Measurements from ENCODE around the gene MYCBPAP.

The MYCBPAP gene

DNA sequence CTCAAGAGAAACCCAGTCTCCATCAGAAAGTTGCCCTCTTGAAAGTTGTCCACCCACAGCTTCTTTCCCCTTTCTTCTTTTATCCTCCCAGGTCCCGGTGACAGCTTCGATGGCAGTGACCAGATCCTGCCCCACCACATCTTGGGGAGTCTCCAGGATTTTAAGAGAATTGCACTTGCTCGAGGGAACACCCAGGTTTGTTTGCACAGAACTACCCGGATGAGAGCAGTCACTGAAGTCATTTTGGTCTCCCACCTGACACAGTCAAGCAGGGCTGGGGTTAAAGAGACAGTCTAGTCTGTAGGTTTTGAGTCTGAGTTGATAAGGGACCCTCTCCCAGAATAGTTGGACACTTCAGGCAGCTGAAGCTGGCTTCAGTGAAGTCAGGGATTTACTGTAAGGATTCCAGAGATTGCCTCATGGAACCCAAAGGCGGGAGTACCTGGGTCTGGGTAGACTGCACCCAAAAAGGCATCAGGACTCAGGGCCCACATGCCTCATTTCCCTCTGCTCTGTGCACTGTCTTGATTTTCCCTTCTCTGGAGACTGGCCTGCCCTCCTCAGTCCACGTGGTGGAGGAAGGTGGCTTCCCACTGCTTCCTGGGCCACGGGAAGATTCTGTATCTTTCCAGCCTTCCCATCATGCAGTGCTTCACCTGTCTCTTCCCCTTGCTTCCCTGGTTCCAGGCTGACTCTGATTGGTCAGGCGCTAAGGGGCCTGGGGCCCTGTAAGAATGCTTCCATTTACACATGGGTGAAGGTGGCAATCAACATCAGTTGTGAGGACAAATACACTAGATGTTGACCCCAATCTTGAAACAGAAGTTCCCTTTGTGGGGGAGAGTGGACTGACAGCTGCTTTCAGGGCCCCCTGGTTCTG is 9.5 kb downstream of the MYCBPAP start:
- DNase-seq (ENCODE audit: low read depth in 3 of 3), result no peak

DNA sequence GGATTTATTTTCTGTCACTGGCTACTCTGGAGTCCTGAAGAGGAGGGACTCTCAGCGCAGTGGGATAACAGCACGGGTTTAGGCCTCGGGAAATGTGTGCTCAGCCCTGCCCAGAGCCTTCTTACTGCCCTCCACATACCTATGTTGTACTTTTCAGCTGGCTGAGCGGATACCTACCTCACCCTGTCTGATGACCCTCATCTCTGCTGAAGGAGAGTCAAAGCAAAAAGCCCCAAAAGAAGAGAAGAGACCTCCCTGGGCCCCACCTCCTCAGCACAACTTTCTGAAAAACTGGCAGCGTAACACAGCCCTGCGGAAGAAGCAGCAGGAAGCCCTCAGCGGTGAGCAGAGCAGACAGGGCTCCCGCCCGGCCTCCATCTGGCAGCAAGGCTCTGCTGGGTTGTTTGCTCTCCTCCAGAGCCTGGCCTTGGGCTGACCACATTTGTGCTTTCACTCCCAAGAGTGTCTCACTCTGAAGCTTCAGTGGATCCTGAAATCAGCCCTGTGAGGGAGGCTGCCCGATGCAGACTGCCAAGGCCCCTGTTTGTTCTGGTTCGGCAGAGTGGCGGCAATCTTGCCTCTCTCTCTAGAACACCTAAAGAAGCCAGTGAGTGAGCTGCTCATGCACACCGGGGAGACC is 10.3 kb downstream of the MYCBPAP start:
- no peak for DNase-seq (ENCODE audit: low read depth in 3 of 3)

DNA sequence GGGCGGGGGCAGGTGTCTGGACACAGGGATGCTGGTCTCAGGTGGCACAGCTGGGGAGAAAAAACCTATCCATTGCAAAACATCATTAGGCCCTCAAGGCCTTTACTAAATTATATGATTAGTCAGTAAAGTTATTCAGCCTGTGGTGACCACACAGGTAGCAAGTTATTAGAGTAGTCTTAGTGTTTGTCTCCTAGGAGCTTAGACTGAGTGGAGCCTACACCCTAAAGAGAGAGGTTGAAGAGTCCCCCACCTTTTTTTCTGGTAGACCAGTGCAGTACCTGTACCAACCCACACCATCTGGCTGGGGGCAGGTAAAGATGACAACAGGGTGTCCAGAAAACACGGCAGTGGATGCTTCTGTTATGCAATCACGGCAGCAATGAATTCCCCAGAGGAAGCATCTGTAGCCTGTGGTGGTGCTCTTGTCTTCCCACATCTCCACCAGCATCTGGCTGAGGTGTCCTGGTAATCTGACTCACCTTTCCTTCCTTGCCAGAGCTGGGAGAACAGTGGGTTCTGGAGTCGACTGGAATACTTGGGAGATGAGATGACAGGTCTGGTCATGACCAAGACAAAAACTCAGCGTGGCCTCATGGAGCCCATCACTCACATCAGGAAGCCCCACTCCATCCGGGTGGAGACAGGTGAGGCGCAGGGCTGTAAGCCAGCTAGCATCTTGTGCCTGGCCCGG is 11.0 kb downstream of the MYCBPAP start:
- no peak for DNase-seq (ENCODE audit: low read depth in 3 of 3)

DNA sequence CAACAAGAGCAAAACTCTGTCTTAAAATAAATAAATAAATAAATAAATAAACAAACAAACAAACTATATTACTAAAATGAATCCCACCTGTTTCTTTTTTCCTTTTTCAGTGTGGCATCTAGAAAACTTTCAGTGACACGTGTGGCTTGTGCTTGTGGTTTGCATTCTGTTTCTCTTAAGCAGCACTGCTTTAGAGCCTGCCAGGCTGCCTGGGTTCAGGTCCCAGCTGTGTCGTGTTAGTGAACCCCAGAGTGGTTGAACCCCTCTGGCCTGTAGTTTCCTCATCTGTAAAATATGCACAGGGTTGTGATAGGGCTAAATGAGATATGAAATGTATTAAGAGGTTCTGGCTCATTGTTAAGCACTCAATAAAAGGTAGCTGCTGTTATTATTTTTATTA is 12.2 kb downstream of the MYCBPAP start:
- no peak for DNase-seq (ENCODE audit: low read depth in 3 of 3)

DNA sequence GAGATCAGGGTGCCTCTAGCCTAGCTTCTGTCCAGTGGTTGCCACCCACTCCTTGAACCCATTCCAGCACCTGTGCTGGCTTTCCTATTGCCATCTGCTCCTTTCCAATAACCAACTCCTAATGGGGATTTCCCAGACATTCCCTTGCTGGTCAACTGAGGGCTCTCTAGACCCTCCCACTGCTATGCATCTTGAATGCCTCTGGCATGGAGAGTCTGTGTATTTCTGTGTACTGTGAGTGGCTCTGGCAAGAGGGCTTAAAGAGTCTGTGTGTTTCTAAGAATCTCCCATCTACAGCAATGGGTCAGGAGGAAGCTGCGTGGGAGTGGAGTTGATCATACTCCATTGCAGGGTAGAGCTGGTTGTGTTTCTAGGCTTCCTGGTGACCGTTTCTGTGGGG is 13.3 kb downstream of the MYCBPAP start:
- DNase-seq (ENCODE audit: low read depth in 3 of 3), result no peak

DNA sequence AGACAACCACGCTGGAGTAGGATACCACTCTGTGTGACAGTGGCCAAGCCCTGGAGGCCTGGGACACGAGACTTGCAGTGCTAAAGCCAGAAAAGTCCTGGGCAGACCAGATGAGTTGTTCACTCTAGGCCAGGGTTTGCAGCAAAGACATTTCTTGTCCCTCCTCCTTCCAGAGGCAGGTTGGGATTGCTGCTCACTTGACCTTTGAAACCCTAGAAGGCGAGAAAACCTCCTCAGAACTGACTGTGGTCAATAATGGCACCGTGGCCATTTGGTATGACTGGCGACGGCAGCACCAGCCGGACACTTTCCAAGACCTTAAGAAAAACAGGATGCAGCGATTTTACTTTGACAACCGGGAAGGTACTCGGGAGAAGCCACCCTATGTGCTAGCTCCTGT is 14.5 kb downstream of the MYCBPAP start:
- no peak for DNase-seq (ENCODE audit: low read depth in 3 of 3)

DNA sequence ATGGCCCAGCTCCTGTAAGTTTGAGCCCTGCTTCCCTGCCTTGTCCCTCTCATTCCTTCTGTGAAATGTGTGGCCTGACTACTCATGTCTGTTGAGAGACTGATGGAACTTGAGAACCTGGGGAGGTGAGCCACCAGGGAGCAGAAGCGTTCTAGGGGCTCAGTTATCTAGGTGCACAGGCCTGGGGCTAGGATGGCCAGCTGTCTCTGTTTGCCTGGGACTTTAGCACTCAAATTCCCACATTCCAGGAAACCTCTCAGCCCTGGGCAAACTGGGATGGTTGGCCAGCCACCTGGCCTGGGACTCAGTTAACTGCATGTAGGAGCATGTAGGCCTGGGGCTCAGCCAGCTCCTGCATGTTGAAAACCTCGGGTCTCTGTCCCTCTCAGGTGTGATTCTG is 15.0 kb downstream of the MYCBPAP start:
- DNase-seq (ENCODE audit: low read depth in 3 of 3), result no peak

DNA sequence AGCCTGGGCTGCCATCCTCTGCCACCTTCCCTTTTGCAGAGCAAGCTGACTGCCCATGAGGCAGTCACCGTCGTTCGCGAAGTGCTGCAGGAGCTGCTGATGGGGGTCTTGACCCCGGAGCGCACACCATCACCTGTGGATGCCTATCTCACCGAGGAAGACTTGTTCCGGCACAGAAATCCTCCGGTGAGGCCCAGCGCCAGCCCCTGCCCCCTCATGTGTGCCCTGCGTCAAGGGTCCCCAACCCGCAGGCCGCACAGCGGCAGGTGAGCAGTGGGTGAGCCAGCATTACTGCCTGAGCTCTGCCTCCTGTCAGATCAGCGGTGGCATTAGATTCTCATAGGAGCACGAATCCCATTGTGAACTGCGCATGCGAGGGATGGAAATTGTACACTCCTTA is 16.6 kb downstream of the MYCBPAP start:
- no peak for DNase-seq (ENCODE audit: low read depth in 3 of 3)

DNA sequence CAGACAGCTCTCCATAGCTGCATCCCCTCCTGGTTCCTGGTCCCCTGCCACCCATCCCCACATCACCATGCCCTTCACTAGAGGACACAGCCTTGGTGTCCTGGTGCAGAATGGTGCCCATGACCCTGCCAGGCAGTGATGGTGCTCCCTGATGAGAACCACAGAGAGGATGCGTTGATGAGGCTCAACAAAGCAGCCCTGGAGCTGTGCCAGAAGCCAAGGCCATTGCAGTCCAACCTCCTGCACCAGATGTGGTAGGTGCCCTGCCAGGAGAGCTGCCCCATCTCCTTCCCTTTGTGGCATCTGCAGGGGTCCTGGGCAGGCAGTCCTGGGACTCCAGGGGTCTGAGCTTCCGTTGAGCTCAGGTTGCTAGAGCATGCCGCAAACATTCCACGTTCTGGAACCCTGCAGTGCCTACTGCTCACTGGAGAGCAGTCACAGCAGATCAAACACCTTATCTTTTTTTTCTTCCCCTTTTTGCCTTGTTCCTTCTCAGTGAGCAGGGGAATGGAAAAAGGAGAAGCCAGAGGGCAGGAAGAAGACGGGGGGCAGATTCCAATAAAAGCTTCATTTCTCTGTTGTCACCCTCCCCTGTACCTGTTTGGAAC is 19.0 kb downstream of the MYCBPAP start:
- DNase-seq (ENCODE audit: low read depth in 3 of 3), result no peak

DNA sequence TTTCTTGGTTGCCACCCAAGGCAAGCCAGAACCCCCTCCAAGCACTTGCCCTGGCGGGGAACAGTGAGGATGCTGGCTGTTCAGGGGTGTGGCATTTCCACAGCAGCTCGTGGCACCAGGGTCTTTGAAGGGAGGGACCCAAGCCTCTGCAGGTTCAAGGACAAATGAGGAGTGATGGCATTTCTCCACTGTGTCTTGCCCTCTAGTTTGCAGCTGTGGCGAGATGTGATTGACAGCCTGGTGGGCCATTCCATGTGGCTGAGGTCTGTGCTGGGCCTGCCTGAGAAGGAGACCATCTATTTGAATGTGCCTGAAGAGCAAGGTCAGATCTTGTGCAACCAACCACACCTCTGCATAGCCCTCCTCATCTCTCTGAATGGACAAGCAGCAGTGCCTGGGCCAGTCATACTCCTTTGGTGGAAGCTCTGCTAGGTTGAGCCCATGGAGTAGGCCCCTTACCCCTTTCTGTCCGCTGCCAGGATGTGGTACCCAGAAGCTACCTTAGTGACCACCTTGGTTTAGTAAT is 19.8 kb downstream of the MYCBPAP start:
- DNase-seq (ENCODE audit: low read depth in 3 of 3), result no peak

DNA sequence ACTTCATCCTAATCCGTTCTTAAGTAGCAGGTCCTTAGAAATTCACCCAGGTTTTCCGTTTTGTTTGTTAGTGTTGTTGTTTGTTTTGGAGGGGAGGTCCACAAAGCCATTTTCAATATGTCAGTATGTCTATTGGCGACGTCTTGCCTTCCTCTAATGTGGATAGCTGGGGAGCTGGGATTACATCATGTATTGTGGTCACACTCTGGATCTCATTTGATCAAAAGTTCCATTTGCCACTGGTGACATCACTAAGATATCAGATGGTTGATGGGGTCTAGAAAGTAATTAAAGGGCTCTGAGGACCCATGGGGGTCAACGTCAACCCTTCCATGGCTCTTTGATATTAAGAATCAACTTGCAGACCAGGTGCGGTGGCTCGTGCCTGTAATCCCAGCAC is 21.6 kb downstream of the MYCBPAP start:
- no peak for DNase-seq (ENCODE audit: low read depth in 3 of 3)

DNA sequence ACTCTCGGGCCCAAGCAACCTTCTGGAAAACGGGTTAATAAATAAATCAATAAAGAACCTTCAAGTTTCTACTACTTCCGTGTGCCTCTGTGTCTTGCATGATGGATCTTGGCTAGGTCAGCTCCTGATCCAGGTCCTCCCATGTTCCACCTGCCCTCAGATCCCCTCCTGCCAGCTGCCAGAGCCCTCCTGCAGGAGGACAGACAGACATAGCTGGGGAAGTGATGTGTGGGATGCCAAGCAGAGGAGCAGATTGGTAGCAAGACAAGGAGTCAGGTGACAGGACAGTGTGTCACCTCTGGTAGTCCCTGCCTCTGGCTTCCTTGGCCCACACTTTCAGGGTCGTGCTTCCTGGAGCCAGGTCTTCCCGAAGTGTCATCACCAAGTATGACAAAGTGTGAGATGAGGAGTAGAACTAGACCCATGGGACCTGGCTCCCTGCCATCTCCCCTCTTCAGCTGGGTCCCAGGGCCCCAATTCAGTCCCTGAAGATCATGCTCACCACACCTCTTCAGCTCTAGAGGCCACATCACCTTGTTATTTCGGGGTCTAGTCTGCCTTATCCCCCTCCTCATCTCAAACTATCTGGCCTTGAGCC is 23.3 kb downstream of the MYCBPAP start:
- DNase-seq (ENCODE audit: low read depth in 3 of 3), result no peak

DNA sequence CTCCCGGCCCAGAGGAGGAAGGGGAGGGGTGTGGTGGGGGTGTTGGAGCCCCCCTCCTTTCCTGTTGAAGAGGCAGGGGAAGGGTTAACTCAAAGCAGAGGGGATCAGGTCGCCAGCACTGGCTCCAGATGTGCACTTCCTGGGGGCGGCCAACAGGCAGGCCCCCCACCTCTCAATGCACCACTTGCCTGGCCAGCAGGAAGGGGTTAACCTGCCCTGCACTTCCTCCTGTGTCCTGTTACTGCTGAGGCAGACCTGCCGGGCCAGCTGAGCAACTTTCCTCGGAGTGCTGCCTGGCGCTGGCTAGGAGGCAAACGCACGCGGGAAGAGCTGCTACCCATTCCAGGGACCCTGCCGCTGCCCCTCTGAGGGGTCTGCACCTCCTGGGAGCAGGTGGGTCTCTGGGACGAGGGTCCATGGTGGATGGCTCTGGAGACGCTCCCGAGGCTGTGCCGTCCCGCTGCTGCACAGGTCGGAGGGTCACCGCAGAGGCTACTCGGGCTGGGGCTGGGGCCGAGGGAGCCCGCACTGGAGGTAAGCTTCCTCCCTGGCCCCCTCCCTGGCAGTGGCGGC is 24.3 kb downstream of the MYCBPAP start, which contains the start of gene EPN3:
EPN3 (plus strand) TSS at position 284 of the 573 bp plus-strand sequence. CDS start 3,822 bp downstream, outside the sequence.
- no peak for DNase-seq (ENCODE audit: low read depth in 3 of 3)

DNA sequence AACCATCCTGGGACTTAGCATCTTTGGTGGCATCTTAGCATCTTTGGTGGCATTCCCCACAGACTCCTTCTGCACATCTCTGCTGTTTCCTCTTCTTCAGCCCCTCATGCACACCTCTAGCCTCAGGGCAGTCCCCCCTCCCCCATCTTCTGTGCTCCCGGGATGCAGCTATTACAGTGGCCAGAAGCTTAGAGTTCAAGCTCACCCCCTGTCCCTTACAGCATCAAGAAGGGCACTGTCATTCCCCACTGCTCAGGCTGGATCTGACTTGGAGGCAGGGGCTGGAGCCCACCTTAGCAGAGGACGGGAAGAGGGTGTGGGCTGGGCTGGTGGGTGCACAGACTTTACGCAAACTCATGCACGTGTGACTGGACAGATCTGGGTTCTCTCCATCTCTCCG is 24.9 kb downstream of the MYCBPAP start:
- DNase-seq (ENCODE audit: low read depth in 3 of 3), result no peak

DNA sequence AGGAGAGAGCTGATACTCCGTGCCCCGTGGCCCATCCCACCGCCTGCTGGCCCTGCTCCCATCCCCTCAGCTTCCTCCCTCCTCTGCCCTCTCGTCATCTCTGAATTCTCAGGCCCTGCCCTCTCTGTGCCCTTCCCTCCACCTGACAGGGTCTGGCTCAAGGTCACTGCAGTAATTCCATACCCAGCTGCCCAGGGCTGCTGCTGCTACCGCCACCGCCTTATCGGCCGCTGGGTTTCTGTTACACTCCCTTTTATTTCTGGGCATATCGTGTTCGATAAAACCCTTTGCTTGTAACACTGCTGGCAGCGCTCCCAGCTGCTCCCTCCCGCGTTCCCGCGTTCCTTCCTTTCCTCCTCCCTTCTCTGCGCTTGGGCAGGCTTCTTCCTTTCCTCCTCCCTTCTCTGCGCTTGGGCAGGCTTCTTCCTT is 25.5 kb downstream of the MYCBPAP start:
- no peak for DNase-seq (ENCODE audit: low read depth in 3 of 3)

DNA sequence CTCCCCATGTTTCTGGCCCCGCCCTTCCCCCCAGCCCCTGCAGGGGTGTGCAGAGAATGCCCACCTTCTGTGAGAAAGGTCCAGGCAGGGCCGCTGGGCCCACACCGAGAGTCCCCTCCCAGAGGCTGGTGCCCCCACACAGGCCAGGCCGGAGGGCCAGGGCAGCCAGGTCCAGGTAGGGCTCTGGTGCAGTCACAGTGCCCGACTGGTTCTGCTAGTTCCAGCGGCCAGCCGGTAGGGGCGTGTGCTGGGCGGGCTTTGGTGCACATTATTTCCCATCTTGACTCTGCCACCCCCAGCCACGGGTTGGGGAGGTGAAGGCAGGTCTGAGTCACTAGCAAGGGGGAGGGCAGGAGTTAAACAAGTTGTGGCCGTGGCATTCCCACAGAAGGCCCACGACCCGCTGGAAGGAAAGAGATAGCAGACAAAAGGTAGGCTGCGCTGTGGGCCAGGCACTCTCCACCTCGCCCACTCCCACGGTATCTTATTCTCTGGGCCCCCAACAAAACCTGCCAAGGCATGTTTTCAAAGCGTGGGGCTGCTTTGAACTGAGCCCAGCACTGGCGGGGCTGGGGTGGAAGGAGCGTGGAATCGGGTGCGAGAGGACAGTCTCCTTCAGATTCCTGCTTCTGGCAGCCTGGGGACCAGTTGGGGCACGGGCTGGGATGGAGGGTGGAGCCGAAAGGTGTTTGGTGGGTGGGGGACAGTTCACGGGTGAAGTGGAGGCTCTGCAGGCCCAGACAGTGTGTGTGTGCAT is 26.2 kb downstream of the MYCBPAP start:
- no peak for DNase-seq (ENCODE audit: low read depth in 3 of 3)

DNA sequence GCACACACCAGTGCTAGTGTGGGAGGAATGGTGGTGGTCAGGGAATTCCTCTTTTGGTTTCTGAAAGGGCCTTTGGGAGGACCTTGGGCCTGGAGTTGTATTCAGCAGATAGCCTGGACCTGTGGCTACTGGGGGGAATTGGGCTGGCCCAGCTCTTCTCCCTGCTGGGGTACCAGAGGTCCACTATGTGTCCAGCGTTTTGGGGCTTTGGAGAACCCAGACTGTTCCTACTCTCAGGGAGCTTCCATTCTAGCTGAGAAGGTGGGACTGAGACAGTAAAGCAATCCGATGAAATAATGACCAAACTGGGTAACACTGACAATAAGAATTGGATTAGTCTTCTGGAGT is 26.7 kb downstream of the MYCBPAP start:
- DNase-seq (ENCODE audit: low read depth in 3 of 3), result no peak

DNA sequence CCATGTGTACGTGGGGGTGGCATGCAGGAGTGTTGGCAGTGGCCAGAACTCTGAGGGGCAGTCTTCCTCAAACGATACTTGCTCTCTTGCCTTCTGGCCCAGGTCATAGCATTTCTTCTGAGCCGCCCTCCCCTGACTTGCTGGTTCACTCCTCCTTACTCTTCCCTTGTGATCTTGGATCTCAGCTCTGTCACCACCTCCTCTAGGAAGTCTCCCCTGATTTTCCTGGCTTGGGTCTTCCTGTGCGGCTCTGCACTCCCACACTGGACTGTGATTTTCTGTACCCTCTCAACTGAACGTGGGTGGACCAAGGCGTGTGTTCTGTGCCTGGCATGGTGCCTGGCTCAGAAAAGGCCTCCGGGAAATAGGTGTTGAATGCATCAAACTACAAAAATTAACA is 27.2 kb downstream of the MYCBPAP start:
- no peak for DNase-seq (ENCODE audit: low read depth in 3 of 3)

DNA sequence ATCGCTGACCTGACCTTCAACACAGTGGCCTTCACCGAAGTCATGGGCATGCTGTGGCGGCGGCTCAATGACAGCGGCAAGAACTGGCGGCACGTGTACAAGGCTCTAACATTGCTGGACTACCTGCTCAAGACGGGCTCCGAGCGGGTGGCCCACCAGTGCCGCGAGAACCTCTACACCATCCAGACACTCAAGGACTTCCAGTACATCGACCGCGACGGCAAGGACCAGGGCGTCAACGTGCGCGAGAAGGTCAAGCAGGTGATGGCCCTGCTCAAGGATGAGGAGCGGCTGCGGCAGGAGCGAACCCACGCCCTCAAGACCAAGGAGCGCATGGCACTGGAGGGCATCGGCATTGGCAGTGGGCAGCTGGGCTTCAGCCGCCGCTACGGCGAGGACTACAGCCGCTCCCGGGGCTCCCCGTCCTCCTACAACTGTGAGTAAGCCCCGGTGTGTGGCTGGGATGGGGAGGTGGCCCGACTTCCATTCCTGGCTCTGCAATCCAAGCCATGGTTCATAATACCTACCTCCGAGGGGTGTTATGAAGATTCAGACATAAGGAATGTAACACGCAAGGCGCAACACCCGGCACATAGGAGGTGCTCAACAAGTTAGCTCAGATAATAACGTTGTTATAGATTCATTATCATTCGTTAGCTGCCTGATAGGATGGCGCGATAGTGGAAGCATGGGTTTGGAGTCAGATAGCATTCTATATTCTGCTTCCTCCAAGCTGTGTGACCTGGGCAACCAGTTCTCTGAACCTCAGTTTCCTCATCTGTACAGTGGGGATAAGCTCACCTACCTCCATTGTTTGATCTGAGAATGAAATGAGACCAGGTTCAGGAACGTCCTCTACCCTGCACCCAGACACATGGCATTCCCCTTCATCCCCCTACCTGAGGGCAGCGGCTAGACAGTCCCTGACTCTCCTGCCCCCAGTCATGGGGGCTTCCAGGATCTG is 28.7 kb downstream of the MYCBPAP start:
- no peak for DNase-seq (ENCODE audit: low read depth in 3 of 3)
